SK-N-SH treated with all-trans-retinoic acid at 6 μM for 48 hours (cell line): ENCODE results near the gene TOM1L2.

Source experiments
- ATAC-seq: fragments of 200-7000 bp; cut with Tn5 transposase; 3 replicates; pipeline ENCODE4 v1.9.1; 2020; ENCODE audit warnings: mild to moderate bottlenecking, moderate library complexity
- ARNTL ChIP-seq: fragments of 450-650 bp; formaldehyde crosslinking; IDR thresholded peaks from 2 replicates; pipeline ENCODE4 v1.5.0; 2020; ENCODE audit warnings: low read depth, mild to moderate bottlenecking, moderate library complexity, borderline replicate concordance
- BACH2 ChIP-seq: fragments of 250-450 bp; sonication (Bioruptor Pico); IDR thresholded peaks from 2 replicates; pipeline ENCODE4 v1.9.0; 2021; ENCODE audit warnings: mild to moderate bottlenecking, borderline replicate concordance
- CREB5 ChIP-seq: fragments of 250-450 bp; sonication (Bioruptor Pico); IDR thresholded peaks from 2 replicates; pipeline ENCODE4 v1.5.1; 2020; ENCODE audit warnings: low read depth, mild to moderate bottlenecking, moderate library complexity
- CSRNP3 ChIP-seq: fragments of 250-450 bp; sonication (Bioruptor Pico); IDR thresholded peaks from 2 replicates; pipeline ENCODE4 v1.5.1; 2021; ENCODE audit warnings: mild to moderate bottlenecking, moderate library complexity
- ESRRG ChIP-seq: fragments of 250-450 bp; sonication (Bioruptor Pico); IDR thresholded peaks from 2 replicates; pipeline ENCODE4 v1.6.1; 2021; ENCODE audit warnings: mild to moderate bottlenecking
- GLIS3 ChIP-seq: fragments of 250-450 bp; sonication (Bioruptor Pico); IDR thresholded peaks from 2 replicates; pipeline ENCODE4 v1.5.0; 2020; ENCODE audit warnings: mild to moderate bottlenecking, moderate library complexity
- ISL1 ChIP-seq: fragments of 250-450 bp; sonication (Bioruptor Pico); IDR thresholded peaks from 2 replicates; pipeline ENCODE4 v2.1.2; 2022; ENCODE audit warnings: mild to moderate bottlenecking, moderate library complexity
- POU6F1 ChIP-seq: fragments of 250-450 bp; sonication (Bioruptor Pico); IDR thresholded peaks from 2 replicates; pipeline ENCODE4 v1.8.0; 2021; ENCODE audit warnings: low read depth, mild to moderate bottlenecking, moderate library complexity, borderline replicate concordance
- PPARA ChIP-seq: fragments of 250-450 bp; sonication (Bioruptor Pico); IDR thresholded peaks from 2 replicates; pipeline ENCODE4 v1.5.0; 2020; ENCODE audit warnings: mild to moderate bottlenecking, borderline replicate concordance
- RARB ChIP-seq: fragments of 250-450 bp; sonication (Bioruptor Pico); IDR thresholded peaks from 2 replicates; pipeline ENCODE4 v1.8.0; 2021; ENCODE audit warnings: mild to moderate bottlenecking, moderate library complexity
- TCF4 ChIP-seq: fragments of 250-450 bp; sonication (Bioruptor Pico); IDR thresholded peaks from 2 replicates; pipeline ENCODE4 v1.8.0; 2021; ENCODE audit warnings: mild to moderate bottlenecking, moderate library complexity, borderline replicate concordance
- TOX ChIP-seq: fragments of 250-450 bp; sonication (Bioruptor Pico); IDR thresholded peaks from 2 replicates; pipeline ENCODE4 v1.8.0; 2021; ENCODE audit warnings: mild to moderate bottlenecking, moderate library complexity, borderline replicate concordance
- TSHZ2 ChIP-seq: fragments of 250-450 bp; sonication (Bioruptor Pico); IDR thresholded peaks from 2 replicates; pipeline ENCODE4 v1.5.0; 2020; ENCODE audit warnings: mild to moderate bottlenecking, moderate library complexity
- ZC3H10 ChIP-seq: fragments of 250-450 bp; sonication (Bioruptor Pico); IDR thresholded peaks from 2 replicates; pipeline ENCODE4 v1.5.1; 2021; ENCODE audit warnings: mild to moderate bottlenecking, moderate library complexity
- ZFP3 ChIP-seq: fragments of 250-450 bp; sonication (Bioruptor Pico); IDR thresholded peaks from 2 replicates; pipeline ENCODE4 v1.5.0; 2020; ENCODE audit warnings: mild to moderate bottlenecking, moderate library complexity
- ZFP30 ChIP-seq: fragments of 450-650 bp; formaldehyde crosslinking; IDR thresholded peaks from 2 replicates; pipeline ENCODE4 v1.5.0; 2022; ENCODE audit warnings: mild to moderate bottlenecking, moderate library complexity
- ZNF565 ChIP-seq: fragments of 450-650 bp; formaldehyde crosslinking; conservative IDR thresholded peaks from 2 replicates; pipeline ENCODE4 v1.5.0; 2020; ENCODE audit warnings: low read depth, mild to moderate bottlenecking, moderate library complexity
- ZNF70 ChIP-seq: fragments of 450-650 bp; formaldehyde crosslinking; IDR thresholded peaks from 2 replicates; pipeline ENCODE4 v1.5.0; 2020; ENCODE audit warnings: mild to moderate bottlenecking, moderate library complexity
- ZNF8 ChIP-seq: fragments of 450-650 bp; formaldehyde crosslinking; IDR thresholded peaks from 2 replicates; pipeline ENCODE4 v1.5.0; 2020; ENCODE audit warnings: mild to moderate bottlenecking, moderate library complexity
- TF ChIP-seq, protein P1 (sequence below): fragments of 250-450 bp; sonication (Bioruptor Pico); IDR thresholded peaks from 2 replicates; pipeline ENCODE4 v1.8.0; 2020; ENCODE audit warnings: mild to moderate bottlenecking, moderate library complexity, borderline replicate concordance

Gene TOM1L2

GRCh38 chr17:17981330-17981729 is 9.1 kb upstream of the TOM1L2 start:
- no peak for ATAC-seq
- TF ChIP-seq ZC3H10 = no peak
- no peak for TF ChIP-seq ZFP3 (CRISPR knock-in tag)
- TF ChIP-seq TOX (CRISPR knock-in tag) = no peak
- TF ChIP-seq, protein P1, sequence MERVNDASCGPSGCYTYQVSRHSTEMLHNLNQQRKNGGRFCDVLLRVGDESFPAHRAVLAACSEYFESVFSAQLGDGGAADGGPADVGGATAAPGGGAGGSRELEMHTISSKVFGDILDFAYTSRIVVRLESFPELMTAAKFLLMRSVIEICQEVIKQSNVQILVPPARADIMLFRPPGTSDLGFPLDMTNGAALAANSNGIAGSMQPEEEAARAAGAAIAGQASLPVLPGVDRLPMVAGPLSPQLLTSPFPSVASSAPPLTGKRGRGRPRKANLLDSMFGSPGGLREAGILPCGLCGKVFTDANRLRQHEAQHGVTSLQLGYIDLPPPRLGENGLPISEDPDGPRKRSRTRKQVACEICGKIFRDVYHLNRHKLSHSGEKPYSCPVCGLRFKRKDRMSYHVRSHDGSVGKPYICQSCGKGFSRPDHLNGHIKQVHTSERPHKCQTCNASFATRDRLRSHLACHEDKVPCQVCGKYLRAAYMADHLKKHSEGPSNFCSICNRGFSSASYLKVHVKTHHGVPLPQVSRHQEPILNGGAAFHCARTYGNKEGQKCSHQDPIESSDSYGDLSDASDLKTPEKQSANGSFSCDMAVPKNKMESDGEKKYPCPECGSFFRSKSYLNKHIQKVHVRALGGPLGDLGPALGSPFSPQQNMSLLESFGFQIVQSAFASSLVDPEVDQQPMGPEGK (CRISPR knock-in tag) = no peak
- TF ChIP-seq TCF4 (CRISPR knock-in tag) = no peak
- no peak for TF ChIP-seq ZNF70 (CRISPR knock-in tag)
- TF ChIP-seq CREB5 (CRISPR knock-in tag) = no peak
- no peak for TF ChIP-seq ISL1 (CRISPR knock-in tag)
- TF ChIP-seq RARB (CRISPR knock-in tag) = no peak
- TF ChIP-seq ZNF8 (CRISPR knock-in tag) = no peak

- no peak for ATAC-seq
- no peak for TF ChIP-seq ZNF565 (CRISPR knock-in tag)
Observed at GRCh38 chr17:17979778-17980177, 7.6 kb upstream of the TOM1L2 start.

- TF ChIP-seq ZC3H10 (no peak), ZNF70 (CRISPR knock-in tag) (no peak), ZNF8 (CRISPR knock-in tag) (no peak), PPARA (CRISPR knock-in tag) (no peak), CSRNP3 (CRISPR knock-in tag) (no peak), ZNF565 (CRISPR knock-in tag) (no peak), TCF4 (CRISPR knock-in tag) (no peak), ZFP30 (no peak), CREB5 (CRISPR knock-in tag) (no peak), ISL1 (CRISPR knock-in tag) (no peak), TOX (CRISPR knock-in tag) (no peak), ARNTL (no peak), ESRRG (CRISPR knock-in tag) (no peak), POU6F1 (no peak), BACH2 (no peak), TSHZ2 (CRISPR knock-in tag) (no peak), GLIS3 (no peak)
- TF ChIP-seq, protein P1 (CRISPR knock-in tag) = no peak
- no peak for ATAC-seq
Observed at GRCh38 chr17:17978481-17979424, 6.6 kb upstream of the TOM1L2 start.
